Anterior cingulate cortex (tissue), 58 donors: ENCODE data around the gene STRADA.
A peak's percentile ranks its signal among the peaks of the same experiment; 100 is the strongest.

Experiments used
- DNase-seq, 58 donors: peaks; one replicate each; lab custom pipeline; 2025; lab: John Stamatoyannopoulos, UW

STRADA gene

DNA sequence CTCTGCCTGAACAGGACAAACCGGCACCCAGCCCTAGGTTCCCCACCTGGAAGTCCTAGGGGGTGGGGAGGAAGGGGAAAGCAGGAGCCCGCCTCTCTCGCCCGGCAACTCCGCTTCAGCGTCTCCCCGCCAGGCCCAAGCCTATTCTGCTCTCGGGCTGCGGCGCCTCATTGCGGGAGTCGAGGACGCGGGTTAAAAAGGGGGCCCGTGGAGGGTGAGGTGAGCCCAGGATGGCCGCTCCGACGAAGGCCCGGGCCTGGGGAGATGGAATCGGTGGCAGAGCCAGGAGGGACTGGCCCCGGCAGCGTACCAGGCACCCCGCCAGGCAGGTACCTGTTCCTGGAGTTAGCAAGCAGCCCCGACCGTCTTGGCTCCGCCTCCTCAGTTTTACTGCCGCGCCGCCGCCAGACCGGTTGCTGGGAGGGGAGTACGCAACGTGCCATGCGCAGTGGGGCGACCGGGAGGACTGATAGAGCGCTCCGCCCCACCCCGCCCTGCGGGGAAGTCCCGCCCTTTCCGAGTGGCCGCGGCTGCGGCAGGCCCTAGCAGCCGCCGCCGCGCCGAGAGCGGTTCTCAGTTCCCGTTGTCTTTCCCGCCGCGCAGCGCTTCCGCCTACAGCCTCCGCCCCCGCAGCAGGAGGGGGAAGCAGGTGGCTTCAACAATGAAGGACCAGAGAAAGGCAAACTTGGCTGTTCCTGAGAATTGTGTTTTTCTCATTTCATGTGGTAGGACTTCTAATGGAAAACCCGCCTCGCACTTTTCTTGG lies at the start of gene STRADA:
TSS of gene STRADA (minus strand) at position 392 of the 766 bp plus-strand sequence. CDS start 13,430 bp downstream, outside the sequence.
- peak; percentile 59 to 98 (median 95) for DNase-seq

DNA sequence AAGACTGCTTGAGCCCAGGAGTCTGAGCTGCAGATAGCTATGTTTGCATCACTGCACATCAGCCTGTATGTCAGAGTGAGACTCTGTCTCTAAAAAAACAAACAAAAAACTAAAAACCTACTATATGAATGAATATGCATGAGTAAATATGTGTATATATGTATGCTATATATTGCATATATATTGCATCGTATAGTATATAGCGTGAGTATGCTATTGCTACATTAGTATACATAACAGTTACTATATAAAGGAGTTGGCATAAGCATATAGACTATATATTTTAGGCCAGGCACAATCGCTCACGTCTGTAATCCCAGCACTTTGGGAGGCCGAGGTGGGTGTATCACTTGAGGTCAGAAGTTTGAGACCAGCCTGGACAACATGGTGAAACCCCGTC lies 48.5 kb upstream of the STRADA start:
- no peak for DNase-seq

GRCh38 chr17:63786971-63787711 lies 45.5 kb upstream of the STRADA start:
- no peak for DNase-seq

- no peak for DNase-seq
Measured at GRCh38 chr17:63786117-63786516, 44.5 kb upstream of the STRADA start.

DNA sequence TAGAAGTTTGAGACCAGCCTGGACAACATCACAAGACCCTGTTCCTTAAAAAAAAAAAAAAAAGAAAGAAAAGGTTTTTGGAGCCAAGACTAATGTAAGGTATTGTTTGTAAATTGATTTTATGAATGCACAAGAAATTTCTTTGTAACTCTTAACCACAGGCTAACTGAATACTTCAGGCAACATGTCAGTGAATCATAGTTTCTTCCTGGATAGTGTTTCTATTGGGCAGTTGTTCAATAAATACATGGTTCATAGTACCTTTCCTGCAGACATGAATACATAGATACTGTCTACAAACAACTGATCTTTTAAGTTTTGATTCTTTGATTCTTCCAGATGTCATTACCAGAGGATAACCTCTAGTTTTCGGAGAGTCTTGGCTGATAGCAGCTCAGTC lies 44.0 kb upstream of the STRADA start:
- DNase-seq, result no peak

GRCh38 chr17:63783522-63783921 lies 41.9 kb upstream of the STRADA start:
- no peak for DNase-seq

GRCh38 chr17:63780928-63781327 lies 39.3 kb upstream of the STRADA start:
- no peak for DNase-seq

- DNase-seq, result no peak
Measured at GRCh38 chr17:63780507-63780906, 38.9 kb upstream of the STRADA start.

DNA sequence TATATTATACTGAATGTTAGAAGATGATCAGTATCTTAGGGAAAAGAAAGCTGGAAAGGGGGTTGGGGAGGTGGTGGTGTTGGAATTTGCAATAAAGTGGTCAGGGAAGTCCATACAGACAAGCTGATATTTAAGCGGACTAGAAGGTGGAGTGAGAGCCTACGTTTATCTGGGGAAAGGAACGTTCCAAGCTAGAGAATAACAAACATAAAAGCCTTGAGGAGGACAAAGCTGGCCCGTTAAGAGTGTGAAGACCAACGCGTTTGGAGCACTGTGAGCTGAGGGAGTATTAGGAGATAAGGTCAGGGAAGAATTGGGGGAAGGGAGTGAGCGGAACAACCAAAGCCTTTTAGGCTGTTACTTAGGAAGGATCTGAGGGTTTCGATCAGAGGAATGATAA lies 33.8 kb upstream of the STRADA start:
- no peak for DNase-seq

DNA sequence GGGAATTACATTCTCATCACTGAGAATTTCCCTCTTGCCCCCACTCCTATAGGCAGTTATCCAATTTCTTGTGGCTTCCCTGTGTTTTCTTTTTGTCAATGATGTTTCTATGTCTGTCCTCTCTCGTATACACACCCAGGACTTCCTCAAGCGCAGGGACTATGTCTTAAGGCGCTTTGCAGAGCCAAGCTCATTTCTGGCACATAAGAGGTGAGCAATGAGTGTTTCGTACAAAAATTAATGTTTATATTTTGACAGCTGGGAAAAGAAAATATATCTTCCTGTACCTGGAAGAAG lies 33.3 kb upstream of the STRADA start:
- DNase-seq, result no peak

DNA sequence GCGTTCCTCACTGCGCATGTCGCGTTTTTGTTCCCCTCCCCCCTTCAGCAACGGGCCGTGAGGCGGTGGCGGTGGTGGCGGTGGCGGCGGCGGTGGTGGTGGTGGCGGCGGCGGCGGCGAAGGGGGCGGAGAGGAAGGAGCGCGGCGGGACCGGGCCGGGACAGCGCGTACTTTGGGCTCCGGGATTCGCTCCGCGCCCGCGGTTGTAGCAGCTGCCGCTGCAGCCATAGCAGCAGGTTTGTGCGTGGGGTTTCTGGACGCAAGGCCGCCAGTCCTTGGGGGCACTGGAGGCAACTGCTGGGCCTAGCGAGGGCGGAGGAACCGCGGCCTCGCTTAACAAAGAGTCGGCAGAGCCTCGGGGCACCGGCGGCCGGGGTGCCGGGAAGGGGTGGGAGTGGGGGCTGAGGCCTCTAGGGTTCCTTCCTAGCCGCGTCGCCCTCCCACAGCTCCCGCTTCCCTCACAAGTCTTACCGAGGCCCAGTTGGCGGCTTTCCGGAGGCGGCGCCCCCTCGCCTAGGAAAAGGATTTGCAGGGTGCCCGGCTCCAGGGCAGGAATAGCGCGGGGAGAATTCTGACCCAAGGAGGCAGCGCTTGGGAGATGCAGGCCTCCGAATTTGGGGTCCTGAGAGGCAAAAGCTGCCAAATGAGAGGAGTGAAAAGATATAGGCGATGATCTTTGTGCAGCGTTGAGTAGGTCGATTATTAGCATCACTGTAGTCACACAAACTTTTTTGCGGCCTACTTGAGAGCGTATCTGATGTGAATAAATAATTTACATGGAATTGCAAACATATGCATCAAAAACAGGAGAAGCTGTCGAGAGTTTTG lies 32.8 kb upstream of the STRADA start, which contains the start of gene DDX42:
TSS of gene DDX42 (plus strand) at position 30 of the 828 bp plus-strand sequence. CDS start 12,880 bp downstream, outside the sequence.
- DNase-seq, result peak in 36 of 58 donors; percentile 7 to 89 (median 41)

DNA sequence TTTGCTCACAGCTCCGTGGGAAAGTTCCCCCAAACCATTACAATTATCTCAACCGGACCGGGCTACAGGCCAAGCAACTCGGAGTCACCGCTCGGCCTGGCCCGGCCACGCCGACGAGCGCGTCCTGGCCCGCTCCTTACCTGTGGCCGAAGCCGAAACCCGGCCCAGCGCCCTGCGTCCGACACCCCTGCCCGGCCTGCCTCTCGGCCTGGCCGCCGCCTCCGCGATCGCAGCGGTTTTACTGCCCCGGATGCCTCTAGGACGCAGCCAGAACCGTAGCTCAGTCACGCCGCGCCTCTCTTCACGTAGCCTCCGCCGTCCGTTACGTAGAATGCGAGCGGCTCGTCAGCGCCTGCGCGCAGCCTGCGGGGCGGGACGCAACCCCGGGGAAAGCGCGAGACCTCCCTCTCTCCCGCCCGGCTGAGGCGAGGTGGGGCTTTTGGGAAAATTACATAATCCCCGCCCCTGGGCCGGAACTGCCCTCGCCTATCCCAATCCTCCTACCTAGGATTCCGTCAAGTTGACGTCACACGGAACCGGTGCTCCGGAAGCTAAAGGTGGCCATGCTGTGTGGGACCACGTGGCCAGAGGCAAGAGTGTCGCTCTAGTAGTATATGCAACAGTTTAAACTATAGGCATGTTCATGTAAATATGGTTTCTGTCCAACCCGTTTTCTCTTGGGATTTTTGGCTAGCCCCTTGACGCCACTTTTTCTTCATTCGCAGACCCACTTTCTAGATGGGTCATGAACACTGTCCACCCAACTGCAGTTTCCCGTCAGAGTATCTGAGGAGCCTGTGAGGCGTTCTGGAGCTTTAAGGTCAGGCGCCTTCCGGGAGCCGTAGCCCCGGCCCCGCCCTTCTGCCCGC lies 31.9 kb upstream of the STRADA start, which contains the start of gene CCDC47:
TSS of gene CCDC47 (minus strand) at position 326 of the 869 bp plus-strand sequence. CDS start 7,422 bp downstream, outside the sequence.
- peak; percentile 92 to 99 (median 99) for DNase-seq

DNA sequence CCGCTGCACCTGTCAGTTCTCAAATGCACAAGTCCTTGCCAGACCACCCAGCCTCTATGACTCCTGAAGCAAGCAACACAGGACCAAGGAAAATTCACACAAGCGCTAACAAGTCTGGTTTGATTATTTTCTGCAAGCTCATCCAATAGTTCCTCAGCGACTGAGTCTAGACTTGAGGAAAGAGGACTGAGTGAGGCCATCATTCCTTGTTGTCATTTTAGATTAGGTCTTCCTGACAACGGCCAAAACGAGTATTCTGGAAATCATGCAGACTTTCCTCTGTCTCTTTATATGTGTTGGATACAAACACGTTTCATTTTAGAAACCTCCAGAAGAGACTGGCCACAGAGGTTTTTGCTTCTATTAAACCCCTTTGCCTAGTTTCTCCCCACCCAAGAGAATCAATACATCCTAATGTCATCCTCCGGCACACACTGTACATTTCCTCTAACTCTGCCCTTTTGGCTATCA lies 31.2 kb upstream of the STRADA start:
- DNase-seq, result no peak

GRCh38 chr17:63768433-63768832 lies 26.8 kb upstream of the STRADA start:
- no peak for DNase-seq

- DNase-seq, result no peak
Measured at GRCh38 chr17:63766754-63767153, 25.2 kb upstream of the STRADA start.

DNA sequence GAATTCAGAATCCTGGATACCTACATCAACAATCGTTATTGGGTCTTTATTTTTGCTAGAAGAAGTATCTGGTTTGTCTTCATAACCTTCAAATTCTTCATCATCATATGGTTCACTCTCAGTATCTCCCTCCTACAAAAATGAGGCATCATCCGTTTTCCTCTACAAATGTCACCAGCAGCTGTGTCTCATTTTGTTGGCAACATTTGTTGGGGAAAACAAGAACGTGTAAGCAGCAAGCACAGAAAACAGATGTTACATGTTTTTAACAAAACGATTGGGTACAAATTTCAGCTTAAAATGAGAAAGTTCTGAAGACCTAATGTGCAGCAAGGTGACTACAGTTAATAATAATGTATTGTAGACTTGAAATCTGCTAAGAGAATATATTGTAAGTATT lies 23.1 kb upstream of the STRADA start:
- peak in 1 of 58 donors; percentile 33 for DNase-seq

DNA sequence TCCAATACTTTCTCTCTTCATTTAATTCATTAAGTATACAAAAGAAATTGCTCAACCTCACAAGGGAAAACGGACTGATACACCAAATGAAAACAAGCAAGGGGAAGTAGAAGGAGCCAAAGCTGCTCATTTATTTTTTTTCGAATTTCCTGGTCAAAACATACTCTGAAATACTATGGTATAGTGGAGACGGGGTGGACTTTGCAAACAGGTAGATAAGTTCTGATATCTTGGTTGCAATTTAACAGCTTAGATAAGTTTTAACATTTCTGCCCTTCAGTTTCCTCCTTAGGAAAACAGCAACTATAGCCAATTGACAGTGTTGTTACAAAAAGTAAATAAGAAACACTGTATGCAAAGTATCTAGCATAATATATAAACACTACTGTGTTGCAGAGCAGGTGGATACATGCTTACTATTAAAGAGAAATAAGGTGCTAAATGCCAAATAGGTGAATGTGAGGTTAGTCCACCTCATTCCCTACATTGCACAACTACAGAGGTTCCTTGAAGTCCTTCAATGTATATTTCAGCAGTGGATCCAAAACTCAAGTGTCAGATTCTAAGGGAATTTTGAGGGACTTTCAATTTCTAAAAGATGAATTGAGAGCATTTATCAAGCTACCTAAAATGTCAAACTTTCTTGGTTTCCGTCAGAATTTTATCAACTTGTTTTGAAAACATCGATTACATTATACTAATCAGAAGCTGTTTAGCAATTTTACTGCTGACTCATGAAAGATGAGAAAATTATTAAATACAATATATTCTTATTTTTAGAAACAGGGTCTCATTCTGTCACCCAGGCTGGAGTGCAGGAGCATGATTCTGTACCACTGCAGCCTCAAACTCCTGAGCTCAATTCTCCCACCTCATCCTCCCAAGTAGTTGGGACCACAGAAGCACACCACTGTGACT lies 20.8 kb upstream of the STRADA start:
- no peak for DNase-seq

DNA sequence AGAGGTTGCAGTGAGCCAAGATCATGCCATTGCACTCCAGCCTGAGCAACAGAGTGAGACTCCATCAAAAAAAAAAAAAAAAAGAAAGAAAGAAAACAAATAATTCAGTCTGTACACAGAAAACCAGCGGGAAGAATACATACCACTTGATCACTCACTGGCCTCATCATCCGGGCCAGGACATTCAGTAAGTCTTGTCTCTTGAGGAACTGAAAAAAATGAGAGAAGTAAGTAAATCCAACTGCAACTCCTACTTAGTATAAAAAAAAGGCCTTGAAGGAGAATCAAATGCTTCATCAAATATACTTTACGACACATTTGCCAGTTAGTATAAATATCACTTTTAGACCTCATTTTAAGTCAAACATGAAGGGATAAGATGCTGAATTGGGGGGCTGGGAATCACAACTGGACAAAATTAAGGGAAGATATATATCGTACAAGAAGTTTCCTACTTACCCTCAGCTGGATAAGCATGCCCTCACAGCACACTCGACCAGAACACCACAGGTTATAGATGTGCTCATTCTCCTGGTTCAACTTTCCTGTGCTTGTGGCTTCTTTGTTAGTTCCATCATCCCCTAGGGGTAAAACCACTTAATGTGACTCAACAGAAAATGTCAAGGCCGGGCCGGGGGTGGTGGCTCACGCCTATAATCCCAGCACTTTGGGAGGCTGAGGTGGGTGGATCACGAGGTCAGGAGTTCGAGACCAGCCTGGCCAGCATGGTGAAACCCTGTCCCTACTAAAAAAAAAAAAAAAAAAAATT lies 19.4 kb upstream of the STRADA start:
- no peak for DNase-seq
